Measurements from ENCODE around the gene TIMP1.
"Not testable (repeated sequence)": the region's sequence is repeated elsewhere in the genome, so short reads cannot be mapped to it uniquely, and the experiment has no call there.

The TIMP1 gene

DNA sequence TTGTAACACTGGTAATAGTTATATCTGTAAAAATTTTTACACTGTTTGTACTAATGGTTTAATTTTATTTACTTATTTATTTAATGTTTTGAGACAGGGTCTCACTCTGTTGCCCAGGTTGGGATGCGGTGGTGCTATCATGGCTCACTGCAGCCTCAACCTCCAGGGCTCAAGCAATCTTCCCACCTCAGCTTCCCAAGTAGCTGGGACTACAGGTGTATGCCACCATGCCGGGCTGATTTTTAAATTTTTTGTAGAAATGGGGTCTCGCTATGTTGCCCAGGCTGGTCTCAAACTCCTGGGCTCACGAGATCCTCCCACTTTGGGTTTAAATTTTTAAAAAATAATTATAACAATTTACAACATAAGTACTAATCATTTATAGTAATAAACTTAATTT lies 20.9 kb downstream of the TIMP1 start:
- DNase-seq (ENCODE audit: low read depth in 2 of 2) = not testable (repeated sequence)

DNA sequence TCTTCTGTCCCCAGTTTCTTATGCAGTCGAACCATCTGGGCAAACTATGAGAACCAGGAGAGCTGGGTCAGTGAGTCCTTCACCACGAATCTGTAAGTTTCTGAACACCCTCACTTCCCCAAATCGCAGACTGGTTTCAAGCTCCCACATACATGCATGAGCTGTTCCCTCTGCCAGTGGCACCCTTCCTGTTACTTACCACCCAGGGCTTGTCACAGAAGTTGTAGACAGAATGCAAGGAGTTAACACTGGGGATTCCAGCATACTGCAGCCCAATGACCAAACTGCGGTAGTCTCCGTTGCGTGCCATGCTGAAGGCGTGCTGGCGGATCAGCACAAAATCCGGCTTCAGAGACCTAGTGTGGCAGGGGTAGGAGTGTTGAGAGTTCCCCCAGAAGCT lies 22.8 kb downstream of the TIMP1 start:
- DNase-seq (ENCODE audit: low read depth in 2 of 2) = no peak

DNA sequence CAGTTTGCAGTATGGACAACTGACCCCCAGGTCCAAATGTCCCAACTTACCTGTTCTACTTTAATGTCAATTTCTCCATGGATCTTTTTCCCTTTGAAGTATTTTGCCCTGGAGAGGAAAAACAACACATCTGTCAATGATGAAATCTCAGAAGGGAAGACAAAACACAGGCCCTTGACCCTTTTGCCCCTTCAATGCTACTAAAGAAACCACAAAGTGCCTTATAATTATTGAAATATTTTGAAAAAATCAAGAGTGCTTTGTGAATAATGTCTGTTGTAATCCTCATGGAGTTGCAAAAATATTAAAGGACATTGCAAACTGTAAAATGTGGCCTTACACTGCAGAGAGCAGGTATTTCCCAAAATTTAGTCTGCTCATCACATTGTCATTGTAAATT lies 24.9 kb downstream of the TIMP1 start:
- DNase-seq (ENCODE audit: low read depth in 2 of 2) = no peak

DNA sequence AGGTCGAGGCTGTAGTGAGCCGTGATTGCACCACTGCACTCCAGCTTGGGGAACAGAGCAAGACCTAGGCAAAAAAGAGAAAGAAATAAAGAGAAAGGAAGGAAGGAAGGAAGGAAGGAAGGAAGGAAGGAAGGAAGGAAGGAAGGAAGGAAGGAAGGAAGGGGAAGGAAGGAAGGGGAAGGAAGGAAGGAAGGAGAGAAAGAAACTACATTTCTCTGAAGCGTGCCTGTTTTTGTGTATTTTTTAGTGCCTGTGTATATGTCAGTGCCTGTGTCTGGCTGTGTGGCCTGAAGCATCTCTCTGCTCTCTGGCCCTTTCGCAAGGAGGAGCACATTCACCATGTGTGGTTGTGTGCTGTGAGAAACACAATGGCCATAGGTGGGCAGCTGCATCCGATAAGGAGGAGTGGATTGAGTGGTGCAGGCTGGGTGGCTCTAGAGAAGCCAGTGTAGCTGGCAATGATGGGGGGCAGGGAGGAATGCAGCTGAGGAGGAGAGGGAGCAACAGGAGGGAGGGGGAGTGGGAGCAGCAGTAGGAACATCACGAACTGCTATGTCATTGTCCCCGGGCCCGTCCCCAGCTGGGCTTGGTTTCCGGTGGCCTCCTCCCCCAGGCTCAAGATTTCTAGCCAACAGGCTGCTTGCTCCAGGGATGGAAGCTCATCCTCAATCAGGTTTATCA lies 26.0 kb downstream of the TIMP1 start:
- DNase-seq (ENCODE audit: low read depth in 2 of 2) = no peak

DNA sequence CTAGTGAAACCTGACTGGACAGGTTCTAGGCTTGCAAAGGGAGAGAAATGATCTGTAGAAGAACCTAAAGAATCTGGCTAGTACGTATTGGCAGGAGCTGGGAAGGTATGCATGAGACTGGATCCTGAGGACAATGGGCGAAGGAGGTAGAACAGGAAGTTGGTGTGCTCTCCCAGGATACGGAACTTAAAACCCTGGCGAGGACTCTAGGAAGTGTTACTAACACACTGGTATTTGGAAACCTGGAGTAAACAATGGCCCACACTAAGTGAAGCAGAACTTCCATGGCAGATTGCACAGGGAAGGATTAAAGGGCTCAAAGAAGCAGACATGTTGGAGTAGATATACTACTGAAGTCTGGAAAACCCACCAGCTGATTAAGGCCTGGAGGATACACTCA lies 28.3 kb downstream of the TIMP1 start:
- no peak for DNase-seq (ENCODE audit: low read depth in 2 of 2)

DNA sequence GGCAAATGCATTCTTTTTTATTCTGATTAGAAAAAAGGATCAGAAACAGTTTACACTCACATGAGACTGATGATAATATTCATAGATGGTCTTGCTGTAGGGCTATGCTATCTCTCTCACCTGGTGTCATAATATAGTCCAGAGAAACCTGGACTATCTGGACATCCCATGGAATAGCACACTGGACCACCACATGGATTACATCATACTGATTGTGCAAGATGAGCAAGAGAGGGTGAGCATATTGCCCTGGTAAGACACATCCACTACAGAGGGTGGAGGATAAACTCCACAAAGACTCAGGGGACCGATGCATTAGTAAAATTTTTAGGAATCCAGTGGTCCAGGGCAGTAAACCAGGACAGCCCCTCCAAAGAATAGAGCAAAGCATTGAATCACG lies 29.3 kb downstream of the TIMP1 start:
- DNase-seq (ENCODE audit: low read depth in 2 of 2) = no peak

DNA sequence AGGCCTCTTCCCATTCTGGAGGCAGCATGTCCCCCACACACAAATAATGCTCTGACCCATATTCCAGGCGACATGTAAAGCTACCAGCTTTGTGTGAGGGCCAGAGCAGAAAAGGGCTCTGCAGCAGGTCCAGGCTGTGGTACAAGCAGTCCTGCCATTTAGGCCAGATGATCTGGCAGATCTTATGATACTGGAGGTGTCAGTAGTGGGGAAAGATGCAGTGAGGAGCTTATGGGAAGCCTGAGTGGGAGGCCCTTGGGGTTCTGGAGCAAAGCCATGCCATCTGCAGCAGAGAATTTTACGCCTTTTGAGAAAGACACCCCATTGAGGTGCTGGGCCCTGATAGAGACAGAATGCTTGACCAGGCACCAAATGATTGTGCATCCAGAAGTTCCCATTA lies 29.7 kb downstream of the TIMP1 start:
- no peak for DNase-seq (ENCODE audit: low read depth in 2 of 2)

DNA sequence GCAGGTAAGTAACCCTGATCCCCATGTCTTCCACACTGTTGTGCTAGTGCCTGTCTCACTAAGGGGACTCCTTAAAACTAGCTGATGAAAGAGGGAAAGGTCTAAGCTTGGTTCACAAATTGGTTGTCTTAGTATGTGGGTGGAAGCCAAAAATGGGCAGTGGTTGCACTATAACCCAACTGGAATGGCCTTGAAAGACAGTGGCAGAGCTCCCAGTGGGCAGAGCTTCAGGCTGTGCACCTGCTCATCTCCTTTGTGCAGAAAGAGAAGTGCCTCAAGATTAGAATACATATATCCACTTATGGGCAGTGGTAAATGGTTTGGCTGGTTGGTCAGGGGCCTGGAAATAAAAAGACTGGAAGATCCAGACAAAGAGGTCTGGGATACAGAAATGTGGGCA lies 30.2 kb downstream of the TIMP1 start:
- no peak for DNase-seq (ENCODE audit: low read depth in 2 of 2)

DNA sequence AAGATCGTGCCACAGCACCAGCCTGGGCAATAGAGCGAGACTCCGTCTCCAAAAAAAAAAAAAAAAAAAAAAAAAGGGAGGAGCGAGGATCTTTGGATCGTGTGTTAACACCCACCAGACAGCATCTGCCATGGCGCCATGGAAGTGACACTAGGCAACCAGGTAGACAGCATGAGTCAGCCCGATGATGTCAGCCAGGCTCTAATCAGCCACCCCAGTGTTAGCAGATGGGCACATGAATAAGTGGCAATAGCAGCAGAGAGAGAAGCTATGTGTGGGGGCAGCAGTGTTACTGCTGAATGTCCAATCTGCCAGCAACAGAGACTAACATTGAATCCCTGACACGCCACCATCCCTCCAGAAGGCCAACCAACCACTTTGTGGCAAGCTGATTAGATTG lies 30.8 kb downstream of the TIMP1 start:
- no peak for DNase-seq (ENCODE audit: low read depth in 2 of 2)

DNA sequence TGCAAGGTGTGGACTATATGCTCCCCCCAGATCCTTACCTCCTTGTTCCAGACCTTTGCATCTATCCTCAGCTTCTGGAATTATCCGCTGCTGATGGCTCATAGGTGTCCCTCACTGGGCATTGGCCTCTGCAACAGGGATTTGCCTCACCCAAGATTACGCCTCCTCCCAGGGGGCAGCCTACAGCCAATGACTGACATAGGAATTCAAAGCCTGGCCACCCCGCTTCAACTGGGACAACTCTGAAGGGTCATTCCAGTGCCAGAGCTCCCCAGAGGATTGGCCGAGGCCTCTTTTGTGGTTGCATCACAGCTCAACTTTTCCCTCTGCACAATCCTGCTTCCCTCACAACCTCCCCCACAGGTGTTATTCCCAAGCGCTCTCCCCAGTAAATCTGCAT lies 32.4 kb downstream of the TIMP1 start:
- DNase-seq (ENCODE audit: low read depth in 2 of 2) = no peak

DNA sequence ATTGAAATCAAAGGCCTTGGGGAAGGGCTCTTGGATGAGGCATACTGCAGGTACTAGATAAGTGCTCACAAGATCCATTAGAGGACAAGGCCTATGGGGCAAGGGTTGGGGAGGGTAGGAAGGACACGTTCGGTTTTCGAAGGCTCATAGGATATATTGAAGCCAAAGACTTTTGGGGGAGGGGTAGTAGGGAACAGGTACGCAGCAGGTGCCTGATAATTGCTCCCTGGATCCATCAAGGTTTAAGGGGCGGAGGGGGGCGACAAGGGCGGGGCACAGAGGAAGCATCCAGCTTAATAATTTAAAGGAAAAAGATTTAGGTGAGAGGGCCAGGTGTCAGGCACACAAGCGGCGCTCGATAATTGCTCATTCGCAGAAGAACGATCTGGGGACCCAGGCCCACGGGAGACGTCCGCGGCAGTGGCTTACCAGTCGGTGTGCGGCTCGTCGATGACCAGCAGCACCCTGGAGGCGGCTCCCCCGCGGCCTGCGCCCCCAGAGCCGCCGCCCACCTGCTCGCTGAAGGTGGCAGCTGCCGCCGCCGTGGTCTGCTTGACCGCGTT lies 36.8 kb downstream of the TIMP1 start:
- no peak for DNase-seq (ENCODE audit: low read depth in 2 of 2)

DNA sequence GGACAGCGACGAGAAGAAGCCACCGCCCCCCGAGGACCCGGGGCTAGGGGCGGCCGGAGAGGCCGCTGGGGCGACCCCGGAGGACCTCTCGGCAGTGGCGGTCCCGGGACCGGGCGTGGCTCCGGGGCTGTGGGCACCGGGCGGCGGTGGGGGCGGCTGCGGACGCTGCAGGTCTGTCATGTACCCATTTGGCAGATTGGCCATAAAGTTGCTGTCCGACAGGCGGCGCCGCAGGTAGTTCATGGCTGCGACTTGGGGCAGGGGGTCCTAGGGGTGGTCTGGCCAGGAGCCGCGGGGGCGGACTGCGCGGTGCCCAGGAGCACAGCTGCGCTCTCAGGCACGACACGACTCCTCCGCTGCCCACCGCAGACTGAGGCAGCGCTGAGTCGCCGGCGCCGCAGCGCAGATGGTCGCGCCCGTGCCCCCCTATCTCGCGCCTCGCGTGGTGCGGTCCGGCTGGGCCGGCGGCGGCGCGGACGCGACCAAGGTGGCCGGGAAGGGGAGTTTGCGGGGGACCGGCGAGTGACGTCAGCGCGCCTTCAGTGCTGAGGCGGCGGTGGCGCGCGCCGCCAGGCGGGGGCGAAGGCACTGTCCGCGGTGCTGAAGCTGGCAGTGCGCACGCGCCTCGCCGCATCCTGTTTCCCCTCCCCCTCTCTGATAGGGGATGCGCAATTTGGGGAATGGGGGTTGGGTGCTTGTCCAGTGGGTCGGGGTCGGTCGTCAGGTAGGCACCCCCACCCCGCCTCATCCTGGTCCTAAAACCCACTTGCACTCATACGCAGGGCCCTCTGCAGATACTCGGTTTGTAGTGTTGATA lies 37.5 kb downstream of the TIMP1 start, which contains the start of gene SYN1:
SYN1 (minus strand) TSS at position 372 of the 817 bp plus-strand sequence; CDS start at position 243, 129 bp downstream.
- DNase-seq (ENCODE audit: low read depth in 2 of 2) = peak; percentile 68 to 69

DNA sequence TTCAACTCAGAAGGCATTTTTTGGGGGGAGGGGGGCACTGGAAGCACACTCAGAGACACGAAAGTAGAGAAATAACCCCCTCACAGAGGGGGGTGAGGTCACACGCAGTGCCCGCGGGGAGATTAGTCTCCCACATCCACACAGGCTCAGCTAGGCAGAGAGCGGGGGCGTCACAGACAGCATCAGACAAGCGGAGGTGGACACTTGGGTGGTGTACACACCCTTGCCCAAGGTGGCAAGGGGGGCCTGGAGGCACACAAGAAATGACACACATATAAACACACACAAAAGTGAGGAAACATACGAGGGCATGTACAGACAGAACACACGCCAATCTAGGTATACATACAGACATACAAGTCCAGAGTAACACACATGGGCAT lies 38.1 kb downstream of the TIMP1 start:
- DNase-seq (ENCODE audit: low read depth in 2 of 2) = no peak

DNA sequence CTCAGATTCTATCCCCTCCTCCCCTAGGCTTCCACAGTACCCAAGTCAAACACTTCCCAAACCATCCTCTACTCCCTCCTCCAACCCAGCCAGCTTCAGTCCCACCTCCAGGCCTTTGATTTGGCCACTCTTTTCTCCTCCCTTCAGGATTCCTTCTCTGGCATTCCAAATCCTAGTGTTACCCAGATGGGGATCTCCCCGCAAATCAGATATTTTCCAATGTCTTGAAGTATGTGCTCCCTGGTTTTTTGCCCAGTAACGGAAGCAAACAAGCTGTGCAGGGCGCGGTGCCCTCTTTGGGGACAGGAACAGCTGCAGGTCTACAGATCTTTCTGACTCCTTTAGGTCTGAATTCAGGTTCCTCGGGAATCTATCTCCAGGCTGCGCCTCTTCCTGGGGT lies 39.6 kb downstream of the TIMP1 start:
- DNase-seq (ENCODE audit: low read depth in 2 of 2) = no peak

DNA sequence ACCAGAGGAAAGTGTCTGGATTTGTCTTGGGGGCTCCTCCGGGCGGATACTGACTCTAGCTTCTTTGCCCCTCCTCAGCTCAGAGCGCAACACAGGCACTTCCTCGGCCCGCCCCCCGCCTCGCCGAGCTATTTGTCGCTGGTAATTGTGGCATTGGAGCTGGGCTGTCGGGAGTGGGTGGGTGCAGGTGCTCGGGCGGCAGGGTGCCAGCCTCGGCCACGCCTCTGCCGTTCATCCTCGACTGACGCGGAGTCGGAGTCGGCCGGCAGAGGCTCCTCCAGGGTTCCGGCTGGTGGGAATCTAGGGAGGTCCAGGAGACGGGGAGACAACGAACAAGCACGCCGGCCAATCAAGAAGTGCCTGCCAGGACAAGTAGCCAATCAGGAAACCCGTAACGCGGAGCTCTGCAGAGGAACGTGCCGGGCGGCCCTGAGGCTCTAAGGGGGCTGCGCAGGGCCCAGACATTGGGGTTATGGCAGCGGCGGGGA lies 41.3 kb downstream of the TIMP1 start:
- DNase-seq (ENCODE audit: low read depth in 2 of 2) = no peak

DNA sequence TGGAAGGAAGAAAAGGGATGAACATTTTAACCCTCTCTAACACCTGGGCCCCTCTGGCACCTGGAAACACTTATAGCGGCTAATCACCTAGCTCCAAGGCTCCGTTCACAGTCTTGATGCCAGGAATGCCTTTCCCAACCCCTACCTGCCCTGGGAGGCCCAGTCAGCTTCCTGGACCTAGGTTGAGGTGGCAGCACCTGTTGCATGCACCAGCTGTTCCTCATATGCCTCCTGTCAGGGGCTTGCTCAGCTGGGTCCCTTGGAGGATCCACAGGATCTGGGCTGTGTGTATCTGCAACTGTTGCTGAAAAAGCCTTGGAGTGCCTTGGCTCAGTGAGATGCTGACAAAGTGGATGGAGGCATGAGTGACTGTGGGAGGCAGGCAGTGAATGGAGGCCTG lies 43.1 kb downstream of the TIMP1 start:
- DNase-seq (ENCODE audit: low read depth in 2 of 2) = no peak

DNA sequence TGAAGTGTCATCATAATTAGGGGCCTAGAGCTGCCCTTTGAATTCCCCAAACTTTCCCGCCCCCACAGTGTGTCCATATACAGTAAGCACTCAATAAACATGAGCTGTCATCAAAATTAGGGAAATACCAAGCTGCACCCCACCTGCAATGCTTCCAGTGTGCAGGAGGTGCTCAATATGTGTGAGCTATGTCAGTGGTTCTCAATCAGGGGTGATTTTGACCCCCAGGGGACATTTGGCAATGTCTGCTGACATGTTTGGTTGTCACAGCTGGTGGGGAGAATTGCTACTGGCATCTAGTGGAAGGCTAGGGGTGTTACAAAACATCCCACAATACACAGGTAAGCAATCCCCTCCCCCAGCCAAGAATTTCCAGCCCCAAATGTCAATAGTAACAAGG lies 46.7 kb downstream of the TIMP1 start:
- DNase-seq (ENCODE audit: low read depth in 2 of 2) = no peak

DNA sequence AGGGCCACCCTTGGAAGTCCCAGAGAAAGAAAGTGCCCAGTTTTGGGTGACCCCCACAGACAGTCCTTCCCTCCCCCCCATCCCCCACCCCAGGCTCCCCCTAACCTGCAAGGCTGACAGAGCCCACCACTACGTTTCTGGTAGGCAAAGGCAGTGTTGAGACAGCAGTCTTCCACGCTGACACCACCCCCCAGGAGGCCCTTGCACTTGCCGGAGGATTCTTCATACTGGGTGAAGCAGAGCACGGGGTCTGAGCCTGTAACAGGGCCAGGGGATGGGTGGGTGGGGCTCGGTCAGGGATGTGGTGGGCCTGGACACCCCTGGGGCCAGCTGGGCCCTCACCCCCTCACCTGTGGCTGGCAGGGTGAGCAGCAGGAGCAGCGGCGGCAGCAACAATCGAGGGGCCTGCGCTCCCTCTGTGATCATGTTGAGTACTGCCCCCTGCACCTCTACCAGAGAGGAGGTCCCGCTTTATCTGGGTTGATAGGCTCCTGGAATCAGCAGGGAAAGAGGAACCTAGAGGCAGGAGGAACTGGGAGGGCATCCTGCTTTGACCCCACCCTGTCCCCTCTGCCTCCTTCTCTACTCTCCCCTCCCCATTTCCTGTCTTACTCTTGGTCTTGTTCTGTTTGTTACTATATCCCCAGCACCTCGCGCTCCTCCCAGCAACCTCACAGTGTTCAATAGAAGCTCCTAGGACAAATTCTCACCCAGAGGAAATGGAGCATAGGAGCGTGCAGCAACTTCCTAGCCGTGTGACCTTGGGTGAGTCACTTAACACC lies 47.4 kb downstream of the TIMP1 start, which contains the start of gene CFP:
CFP (minus strand) TSS at position 512 of the 782 bp plus-strand sequence; CDS start at position 426, 86 bp downstream.
- DNase-seq (ENCODE audit: low read depth in 2 of 2) = no peak

DNA sequence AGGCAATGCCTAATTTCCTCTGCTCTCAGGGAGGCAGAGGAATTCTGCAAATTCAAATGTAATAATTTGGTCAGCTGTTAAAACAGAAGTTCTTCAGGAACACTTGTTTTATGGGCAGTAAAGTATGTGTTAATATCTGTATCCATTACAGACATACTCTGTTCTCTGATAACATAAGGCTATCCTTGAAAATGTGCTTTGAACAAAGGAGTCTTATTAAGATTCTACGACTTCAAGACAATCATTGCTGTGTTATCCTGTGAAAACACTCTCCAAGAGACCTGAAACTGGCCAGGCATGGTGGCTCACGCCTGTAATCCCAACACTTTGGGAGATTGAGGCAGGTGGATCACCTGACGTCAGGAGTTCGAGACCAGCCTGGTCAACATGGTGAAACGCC lies 49.4 kb downstream of the TIMP1 start:
- DNase-seq (ENCODE audit: low read depth in 2 of 2) = no peak

DNA sequence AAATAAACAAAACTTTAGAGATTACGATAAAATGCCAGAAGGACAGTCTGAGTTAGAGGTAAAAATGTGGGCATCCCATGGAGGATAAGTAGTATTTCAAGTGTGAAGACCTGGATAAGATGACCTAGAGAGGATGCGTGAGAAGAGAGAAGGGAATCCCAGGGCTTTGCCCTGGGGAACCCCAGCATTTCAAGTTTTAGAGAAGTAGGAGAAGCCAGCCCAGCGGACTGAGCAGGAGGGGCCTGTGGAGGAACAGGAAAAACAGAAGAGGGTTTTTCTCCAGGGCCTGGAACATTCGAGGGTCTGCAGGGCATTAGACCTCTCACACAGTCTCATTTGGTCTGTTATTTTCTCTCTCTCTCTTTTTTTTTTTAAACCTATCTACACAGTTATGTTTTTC lies 50.4 kb downstream of the TIMP1 start:
- DNase-seq (ENCODE audit: low read depth in 2 of 2) = no peak

DNA sequence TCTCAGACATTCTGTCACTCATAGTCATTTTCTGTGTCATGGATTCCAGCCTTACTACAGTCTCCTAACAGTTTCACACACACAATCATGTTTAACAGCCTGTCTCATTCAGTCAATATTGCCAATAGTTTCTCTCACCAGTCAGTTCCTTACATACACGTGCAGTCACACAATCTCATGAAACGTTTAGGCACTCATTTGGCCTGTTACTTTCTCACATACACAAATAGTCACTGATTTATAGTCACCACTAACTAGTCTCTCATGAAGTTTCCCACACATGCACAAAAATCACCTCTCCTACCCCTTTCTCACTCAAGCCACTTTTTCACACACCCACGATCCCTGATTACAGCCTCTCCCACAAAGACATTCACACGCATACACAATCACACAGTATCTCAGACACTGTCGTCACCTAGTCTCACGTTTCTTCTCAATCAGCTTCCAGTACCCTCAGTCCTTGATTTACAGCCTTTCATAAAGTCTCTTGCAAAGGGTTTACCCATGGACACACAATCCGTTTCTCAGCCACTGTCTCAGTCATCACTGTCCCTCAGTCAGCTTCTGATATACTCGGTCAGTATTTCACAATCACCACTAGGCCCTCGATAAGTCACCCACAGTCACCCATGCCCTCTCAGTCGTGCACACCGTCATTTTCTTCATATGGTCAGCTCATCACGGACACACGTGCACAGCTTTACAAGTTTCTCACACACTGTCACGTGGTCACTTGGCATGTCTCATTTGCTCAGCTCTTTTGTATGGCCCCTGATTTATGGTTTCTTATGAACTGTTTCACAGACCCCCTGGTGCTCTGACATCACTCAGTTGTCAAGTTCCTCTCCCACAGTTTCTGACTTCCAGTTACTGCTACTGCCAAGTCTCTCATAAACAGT lies 51.7 kb downstream of the TIMP1 start:
- no peak for DNase-seq (ENCODE audit: low read depth in 2 of 2)

All from stimulated activated CD8-positive, alpha-beta memory T cell treated with anti-CD3 and anti-CD28 coated beads, Interleukin-15, amount 100 ng/mL, for 48 hours (primary cell).